C4-2B (cell line): ENCODE measurements around the gene ZBTB20.

Experiments
- H3K27ac ChIP-seq: fragments of 450-650 bp; 2 replicates; pipeline ENCODE4 v1.5.1; 2017
- ZFX ChIP-seq: fragments of 450-650 bp; IDR thresholded peaks from 2 replicates; pipeline ENCODE4 v1.6.1; 2017
- TF ChIP-seq, protein P1 (sequence below): fragments of 450-650 bp; conservative IDR thresholded peaks from 2 replicates; pipeline ENCODE4 v1.5.1; 2017; ENCODE audit warnings: mild to moderate bottlenecking

ZBTB20 gene

DNA sequence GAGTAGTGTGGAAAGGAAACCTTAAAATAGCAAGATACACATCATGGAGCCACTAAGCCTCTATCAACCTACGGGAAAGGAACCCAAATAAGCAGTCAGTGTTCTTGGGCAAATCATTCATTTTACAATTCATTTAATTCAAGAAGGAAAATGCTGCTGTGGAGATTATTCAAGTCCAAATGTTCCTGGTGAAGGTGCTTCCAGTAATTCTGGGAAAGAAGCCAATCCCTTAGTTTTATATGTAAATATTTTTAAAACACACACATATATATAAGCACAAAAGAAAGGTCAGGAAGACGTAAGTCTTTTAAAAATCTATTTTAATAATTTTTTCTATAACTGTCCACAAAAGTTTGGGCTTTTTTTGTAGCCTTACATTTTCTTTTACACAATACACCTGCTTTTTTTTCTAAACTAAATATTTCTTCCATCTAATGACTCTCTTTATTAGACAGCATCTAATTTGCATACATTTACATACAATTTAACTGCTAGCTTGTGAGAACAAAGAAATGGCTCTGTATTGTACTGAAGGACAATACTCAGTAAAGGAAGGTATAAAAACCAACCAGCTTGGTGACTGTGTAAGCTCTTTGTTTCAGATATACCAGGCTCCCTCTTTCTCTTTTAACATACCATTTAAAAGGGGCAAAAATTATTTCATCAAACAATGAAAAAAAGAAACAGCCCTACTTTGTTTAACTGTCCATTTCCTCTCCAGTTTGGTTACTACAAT lies 269.5 kb downstream of the ZBTB20 start:
- TF ChIP-seq ZFX, result no peak
- TF ChIP-seq, protein P1, sequence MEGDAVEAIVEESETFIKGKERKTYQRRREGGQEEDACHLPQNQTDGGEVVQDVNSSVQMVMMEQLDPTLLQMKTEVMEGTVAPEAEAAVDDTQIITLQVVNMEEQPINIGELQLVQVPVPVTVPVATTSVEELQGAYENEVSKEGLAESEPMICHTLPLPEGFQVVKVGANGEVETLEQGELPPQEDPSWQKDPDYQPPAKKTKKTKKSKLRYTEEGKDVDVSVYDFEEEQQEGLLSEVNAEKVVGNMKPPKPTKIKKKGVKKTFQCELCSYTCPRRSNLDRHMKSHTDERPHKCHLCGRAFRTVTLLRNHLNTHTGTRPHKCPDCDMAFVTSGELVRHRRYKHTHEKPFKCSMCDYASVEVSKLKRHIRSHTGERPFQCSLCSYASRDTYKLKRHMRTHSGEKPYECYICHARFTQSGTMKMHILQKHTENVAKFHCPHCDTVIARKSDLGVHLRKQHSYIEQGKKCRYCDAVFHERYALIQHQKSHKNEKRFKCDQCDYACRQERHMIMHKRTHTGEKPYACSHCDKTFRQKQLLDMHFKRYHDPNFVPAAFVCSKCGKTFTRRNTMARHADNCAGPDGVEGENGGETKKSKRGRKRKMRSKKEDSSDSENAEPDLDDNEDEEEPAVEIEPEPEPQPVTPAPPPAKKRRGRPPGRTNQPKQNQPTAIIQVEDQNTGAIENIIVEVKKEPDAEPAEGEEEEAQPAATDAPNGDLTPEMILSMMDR, result no peak
- H3K27ac ChIP-seq, result no peak overlapping the region

DNA sequence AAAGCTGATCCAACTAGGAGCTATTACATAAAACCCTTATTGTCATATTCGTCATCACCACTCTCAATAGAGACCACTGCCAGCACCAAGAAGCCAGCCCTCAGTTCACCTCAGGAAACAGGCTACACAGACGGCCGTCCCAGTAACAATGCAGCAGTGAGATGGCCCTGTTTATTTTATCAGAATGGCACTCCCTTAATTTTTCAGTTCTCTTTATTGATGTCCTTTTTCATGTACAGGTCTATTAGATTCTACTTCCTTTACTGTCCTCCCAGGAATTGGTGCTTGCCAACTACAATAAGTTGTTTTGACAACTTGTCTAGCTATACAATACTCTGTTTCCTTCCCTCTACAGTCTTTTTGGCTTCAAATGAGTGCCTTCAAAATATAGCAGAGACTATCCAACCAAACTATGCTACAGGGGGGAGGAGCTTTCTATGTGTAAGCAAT lies 272.5 kb downstream of the ZBTB20 start:
- no peak for TF ChIP-seq ZFX
- no peak overlapping the region for H3K27ac ChIP-seq

DNA sequence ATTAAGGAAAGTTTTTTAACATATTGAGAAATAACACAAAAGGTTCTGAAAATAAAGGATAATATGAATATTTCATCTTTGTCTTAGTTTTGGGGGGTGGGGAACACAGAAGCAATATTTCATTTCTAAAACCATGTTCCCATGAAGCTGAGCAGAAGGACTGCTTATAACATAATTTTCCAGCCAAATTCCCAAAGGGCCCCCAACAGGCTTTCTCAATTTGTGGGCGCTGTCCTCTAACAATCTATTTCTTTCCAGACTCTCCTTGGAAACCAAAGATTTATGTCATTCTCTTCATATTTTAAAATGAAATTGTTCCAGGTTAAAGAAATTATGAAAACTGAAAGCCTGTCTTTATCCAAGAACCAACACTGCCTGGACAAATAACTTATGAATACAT lies 273.5 kb downstream of the ZBTB20 start:
- TF ChIP-seq ZFX, result no peak
- TF ChIP-seq, protein P1, result no peak
- H3K27ac ChIP-seq, result no peak overlapping the region

DNA sequence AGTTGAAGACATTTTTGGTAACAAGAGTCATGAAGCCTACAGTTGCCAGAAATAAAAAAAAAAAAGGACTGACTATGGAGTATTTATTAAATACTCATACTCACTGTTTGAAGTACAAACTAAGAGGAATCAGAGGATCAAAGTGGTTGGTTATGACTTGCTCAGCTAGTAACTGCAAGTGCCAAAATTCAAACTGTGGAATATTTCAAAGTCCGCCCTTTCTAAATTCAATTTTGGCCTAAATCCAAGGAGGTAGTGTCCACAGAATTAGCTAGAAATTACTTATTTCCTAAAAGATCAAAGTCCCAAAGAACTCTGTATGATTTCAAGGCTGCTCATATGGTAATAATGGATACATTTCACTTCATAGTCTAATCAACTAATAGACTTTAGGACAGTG lies 274.5 kb downstream of the ZBTB20 start:
- TF ChIP-seq, protein P1, result no peak
- TF ChIP-seq ZFX, result no peak

DNA sequence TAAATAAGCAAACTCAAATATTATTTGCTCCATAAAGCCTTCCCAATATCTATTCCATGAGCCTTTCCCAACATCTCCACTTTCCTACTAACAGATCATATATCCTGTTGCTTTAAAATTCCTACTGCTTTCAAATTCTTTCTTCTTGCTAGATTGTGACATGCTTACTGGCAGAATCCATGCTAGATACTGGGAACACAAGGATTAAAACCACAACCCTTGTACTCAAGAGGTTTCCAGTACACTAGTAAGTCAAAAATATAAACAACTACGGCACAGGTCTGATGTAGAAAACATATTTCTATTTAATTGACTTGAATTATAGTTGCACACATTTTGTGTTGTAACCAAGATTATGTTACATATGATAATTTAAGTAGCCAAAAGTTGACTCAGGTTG lies 275.0 kb downstream of the ZBTB20 start:
- no peak overlapping the region for H3K27ac ChIP-seq
- TF ChIP-seq, protein P1, result no peak
- no peak for TF ChIP-seq ZFX

More for the DNA sequence above, 274.5 kb downstream of the ZBTB20 start:
- no peak overlapping the region for H3K27ac ChIP-seq

DNA sequence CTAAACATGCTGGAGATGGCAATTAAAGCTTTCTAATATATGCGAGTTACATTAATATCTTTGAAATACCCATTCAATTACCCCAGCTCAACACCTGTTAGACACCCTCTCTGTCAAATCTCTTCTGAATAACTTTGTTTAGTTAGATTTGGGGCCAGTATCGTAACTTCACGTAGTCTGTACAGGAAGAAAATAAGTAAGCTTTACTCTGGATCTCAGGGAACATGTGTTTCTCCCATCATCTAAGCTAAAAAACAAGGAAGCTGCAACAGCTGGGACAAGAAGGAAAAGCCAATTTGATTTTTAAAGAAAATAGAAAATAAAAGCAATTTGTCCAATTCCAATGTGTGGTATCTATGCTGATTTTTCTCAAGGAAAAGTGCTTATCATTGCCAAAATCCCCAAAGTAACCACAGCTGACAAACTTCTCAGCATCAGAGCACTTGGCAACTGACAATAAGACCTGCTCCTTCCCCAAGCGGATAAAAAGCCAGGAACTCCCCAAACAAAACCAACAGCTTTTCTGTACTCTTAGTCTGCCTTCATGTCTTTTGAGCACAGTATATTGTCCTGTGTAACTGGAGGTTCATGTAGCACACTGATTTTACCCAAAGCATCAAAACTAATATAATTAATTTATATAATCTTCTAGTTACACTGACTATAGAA lies 279.1 kb downstream of the ZBTB20 start:
- no peak overlapping the region for H3K27ac ChIP-seq
- TF ChIP-seq, protein P1, result no peak
- TF ChIP-seq ZFX, result no peak

DNA sequence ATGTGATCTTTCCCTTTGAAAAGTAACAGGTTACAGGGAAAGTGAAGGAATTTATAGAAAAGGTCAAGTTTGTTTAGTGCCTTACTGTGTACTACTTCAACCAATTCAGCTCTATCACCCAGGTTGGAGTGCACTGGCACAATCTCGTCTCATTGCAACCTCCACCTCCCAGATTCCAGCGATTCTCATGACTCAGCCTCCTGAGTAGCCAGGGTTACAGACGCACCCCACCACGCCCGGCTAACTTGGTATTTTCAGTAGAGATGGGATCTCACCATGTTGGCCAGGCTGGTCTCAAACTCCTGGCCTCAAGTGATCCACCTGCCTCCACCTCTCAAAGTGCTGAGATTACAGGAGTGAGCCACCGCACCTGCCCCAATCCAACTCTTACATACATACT lies 279.7 kb downstream of the ZBTB20 start:
- H3K27ac ChIP-seq, result no peak overlapping the region
- TF ChIP-seq, protein P1, result no peak
- TF ChIP-seq ZFX, result no peak

DNA sequence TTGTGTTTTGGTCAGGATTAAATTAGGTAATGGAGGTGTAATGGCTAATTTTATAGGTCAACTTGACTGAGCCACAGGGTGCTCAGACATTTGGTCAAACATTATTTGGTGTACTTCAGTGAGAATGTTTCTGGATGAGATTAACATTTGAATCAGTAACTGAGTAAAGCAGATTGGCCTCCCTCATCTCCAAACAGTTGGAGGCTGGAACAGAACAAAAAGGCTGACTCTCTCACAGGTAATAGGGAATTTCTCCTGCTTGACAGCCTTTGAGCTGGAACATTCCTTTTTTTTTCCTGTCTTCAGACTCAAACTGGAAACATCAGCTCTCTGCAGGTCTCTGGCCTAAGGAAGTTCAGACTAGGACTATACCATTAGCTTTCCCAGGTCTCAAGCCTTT lies 280.7 kb downstream of the ZBTB20 start:
- no peak overlapping the region for H3K27ac ChIP-seq
- TF ChIP-seq ZFX, result no peak
- TF ChIP-seq, protein P1, result no peak
